NCI-H69 (cell line): ENCODE results near the gene ZFAND5.
A peak's percentile ranks its signal among the peaks of the same experiment; 100 is the strongest.

ENCODE experiments used
- DNase-seq: peaks from one replicate; lab custom pipeline; 2025; lab: John Stamatoyannopoulos, UW

Gene ZFAND5

GRCh38 chr9:72322259-72322658, 42.7 kb downstream of the ZFAND5 start:
- DNase-seq, result no peak

DNA sequence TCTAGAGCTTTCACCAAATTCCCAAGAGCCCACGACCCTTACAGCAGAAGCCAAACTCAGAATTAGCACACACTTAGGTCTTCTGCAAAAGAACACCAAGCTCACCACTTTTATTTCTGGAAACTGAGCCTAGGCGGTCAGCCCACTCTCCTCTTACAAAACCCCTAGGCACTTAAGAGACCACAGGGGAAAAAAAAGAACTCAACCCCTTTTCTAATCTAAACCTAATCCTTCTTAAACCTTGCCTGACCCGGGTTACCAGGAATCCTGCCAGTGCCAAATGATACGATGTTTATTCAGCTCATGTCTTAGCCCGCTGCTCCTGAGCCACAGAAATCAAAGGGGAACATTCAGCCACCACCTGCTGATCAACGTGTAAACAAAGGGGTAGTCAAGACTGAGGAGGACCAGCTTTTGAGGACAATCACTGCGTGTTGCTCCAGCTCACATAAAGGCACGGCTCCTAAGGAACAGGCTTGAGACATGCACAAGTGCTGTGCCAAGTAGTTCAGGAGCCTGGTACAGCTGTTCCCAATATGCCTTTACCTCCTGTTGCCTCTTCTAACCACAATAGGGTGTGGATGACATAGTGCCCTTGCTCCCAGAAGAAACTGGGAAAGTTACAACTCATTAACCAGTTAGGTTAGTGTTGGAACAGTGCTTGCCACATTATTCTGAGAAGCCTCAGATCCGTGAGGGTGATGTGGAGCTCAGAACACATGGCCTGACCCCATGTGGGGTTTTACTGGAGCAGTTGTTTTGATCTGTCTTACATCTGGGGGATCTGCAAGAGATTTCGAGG, 49.3 kb downstream of the ZFAND5 start:
- DNase-seq, result peak; percentile 92

- peak; percentile 82 for DNase-seq
These were observed 49.9 kb downstream of the ZFAND5 start for GRCh38 chr9:72315089-72315509.

- no peak for DNase-seq
These were observed 51.5 kb downstream of the ZFAND5 start for GRCh38 chr9:72313507-72313906.

DNA sequence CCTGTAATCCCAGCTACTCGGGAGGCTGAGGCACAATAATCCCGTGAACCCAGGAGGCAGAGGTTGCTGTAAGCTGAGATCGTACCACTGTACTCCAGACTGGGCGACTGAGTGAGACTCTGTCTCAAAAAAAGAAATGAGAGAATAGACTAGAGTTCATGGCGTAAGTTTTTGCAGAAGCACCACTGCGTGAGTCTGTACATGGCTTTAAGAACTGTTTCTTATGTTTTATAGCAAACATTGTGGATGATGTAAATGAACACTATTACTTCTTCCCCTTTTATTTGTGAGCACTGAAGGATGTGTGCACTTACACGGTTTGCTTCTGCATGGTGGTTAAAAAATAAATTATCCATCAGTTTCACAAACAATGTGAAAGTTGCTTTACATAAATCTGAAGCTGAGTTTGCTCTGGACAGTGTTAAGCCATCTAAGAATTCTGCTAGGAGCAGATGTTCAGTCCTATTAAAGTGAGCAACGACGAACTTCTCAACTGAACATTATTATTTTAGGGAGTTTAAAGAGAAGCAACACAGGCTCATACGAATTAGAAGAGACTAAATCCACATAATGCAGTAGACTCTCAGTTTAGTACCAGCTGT, 52.5 kb downstream of the ZFAND5 start:
- DNase-seq, result no peak

DNA sequence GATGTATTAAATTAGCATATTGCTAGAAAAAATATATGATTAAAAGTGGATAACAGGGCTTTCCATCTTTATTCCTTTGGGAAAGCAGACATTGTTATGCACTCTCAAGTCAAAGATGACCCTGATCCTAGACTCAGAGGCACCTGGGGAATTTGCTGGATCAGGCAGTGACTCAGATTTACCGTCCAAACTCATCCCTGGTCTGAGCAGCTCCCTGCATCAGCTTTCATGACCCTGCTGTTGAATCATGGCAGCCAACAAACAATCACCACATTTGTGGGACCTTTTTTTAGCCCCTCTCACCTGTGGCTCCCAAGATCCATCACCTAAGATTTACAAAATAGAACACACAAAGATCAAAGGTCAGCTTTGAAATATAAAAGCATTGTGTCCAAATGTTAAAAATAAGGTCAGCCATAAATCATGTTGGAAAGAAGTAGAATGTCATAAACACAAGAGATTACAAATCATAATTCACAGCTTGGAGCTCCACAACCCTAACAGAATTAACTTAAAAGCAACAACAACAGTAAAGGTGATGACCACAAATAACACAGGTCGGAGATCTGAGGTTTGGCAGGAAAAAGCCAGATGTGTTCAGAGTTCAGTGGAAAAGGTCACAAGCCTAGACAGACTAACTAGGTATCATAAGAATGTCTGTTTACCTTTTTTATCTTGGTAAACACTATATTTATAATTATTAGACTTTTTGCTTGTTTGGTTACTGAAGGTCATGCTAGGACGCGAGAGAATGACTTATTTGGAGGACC, 55.5 kb downstream of the ZFAND5 start:
- no peak for DNase-seq

DNA sequence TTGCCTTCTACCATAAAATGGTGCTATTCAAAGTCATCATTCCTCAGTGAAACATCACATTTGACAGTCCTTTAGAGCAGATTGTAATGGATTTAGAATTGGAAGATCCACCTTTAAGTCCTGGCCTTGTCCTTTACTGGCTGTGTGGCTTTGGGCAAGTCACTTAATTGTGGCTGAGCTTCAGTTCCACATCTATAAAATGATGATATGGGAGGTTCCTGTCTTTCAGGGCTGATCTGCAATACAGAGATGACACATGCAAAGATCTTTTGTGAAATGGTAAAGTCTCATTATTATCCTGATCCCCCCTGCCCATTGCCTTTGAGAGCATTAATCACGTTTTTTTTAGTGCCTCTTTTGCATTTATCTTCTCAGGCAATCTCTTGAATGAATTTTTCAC, 58.2 kb downstream of the ZFAND5 start:
- DNase-seq, result no peak

- DNase-seq, result no peak
These were observed 59.3 kb downstream of the ZFAND5 start for GRCh38 chr9:72305707-72306106.

DNA sequence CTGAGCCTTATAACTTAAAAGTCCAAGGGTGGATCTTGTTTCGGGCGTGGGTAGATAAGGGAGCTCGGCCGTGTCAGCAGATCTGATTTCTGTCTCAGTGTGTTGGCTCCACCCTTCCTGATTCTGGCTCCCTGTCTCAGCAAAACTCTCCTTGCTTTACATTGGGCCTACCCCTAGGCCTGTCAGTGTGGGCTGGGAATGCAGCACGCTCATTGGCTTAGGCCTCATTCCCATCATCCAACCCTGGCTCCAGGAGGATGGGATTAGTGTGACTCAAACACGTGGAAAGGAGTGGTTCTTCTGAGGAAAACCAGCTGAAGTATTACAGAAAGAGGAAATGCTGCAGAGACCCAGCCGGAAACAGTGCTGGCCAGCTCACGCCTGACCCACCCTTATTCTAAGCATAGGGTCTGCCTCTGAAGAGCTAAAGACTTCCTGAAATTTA, 59.9 kb downstream of the ZFAND5 start:
- no peak for DNase-seq

GRCh38 chr9:72304538-72304937, 60.5 kb downstream of the ZFAND5 start:
- DNase-seq, result no peak
